ENCODE measurements around the gene STK39. TPM values are rescaled to one million over a fixed set of nuclear protein-coding genes. Genes with fewer than 3 reads are reported as not detected.

STK39 gene
- total RNA-seq, 1 experiment from 2014 or later = 13.8 TPM

DNA sequence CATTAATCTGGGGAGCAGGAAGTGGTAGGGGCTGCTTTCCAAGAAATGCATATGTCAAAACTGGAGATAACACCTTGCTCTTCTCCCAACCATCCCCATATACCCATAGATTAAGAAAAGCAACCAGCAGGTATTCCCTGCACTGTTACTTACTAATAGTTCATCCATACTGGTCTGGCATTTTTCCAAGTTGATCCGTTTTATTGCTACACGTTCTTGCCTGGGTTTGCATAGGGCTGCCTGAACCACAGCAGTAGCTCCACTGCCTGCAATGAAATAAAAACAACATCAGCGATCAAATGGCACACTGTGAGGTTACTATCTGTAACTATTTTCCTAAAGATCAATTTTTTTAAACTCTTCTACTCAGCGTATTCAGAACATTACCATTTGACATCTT lies 65.6 kb downstream of the STK39 start:
- ChIA-PET POLR2A (no interaction called here), CTCF (interaction anchor here (0.6 to 1.5 kb wide), 5 partner anchors 10 to 1435 kb away, joined by 3 to 4 read pairs (median 3); no protein-coding TSS in a partner anchor)
- Mint-ChIP-seq H3K4me3 (ENCODE audit: unreplicated experiment) (no peak overlapping the region), H3K27me3 (ENCODE audit: insufficient read depth, unreplicated experiment) (no peaks in the 10 kb centered on the region), H3K9me3 (ENCODE audit: unreplicated experiment) (no peaks in the 10 kb centered on the region), H3K27ac (ENCODE audit: low read depth, unreplicated experiment) (no peak overlapping the region), H3K4me1 (ENCODE audit: insufficient read depth, unreplicated experiment) (peaks cover 6% of the 10 kb centered on the region), H3K36me3 (ENCODE audit: insufficient read depth, unreplicated experiment) (peaks cover 14% of the 10 kb centered on the region)
- no TSS peak for BruUV-seq (replicated peaks)
- intact Hi-C loops (cut with micrococcal nuclease) = no loop called here
- TF ChIP-seq, protein P1, sequence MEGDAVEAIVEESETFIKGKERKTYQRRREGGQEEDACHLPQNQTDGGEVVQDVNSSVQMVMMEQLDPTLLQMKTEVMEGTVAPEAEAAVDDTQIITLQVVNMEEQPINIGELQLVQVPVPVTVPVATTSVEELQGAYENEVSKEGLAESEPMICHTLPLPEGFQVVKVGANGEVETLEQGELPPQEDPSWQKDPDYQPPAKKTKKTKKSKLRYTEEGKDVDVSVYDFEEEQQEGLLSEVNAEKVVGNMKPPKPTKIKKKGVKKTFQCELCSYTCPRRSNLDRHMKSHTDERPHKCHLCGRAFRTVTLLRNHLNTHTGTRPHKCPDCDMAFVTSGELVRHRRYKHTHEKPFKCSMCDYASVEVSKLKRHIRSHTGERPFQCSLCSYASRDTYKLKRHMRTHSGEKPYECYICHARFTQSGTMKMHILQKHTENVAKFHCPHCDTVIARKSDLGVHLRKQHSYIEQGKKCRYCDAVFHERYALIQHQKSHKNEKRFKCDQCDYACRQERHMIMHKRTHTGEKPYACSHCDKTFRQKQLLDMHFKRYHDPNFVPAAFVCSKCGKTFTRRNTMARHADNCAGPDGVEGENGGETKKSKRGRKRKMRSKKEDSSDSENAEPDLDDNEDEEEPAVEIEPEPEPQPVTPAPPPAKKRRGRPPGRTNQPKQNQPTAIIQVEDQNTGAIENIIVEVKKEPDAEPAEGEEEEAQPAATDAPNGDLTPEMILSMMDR (IDR thresholded peaks at IDR 0.05; ENCODE audit: unreplicated experiment) = no peak
- peak; percentile 9 for DNase-seq (ENCODE audit: unreplicated experiment)

DNA sequence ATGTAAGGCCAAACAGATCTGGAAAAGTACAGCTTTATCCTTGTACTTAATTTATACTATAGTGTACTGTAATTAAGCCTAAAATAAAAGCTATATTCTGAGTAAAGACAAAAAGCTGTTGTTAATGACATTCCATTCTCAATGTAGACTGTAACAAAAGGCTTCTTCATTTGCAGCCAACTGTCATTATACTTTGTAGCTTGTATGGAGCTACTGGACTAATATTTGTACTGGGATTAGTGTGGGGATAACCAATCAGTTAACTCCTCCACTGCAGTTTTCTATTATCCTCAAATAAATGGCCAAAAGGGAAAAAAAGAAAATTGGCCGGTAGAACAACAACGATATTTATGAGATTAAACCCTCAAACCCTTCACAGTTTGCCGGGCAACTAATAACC lies 66.5 kb downstream of the STK39 start:
- no peak for DNase-seq (ENCODE audit: unreplicated experiment)
- Mint-ChIP-seq H3K27me3 (ENCODE audit: insufficient read depth, unreplicated experiment) (no peaks in the 10 kb centered on the region), H3K9me3 (ENCODE audit: unreplicated experiment) (no peaks in the 10 kb centered on the region), H3K4me3 (ENCODE audit: unreplicated experiment) (no peak overlapping the region), H3K27ac (ENCODE audit: low read depth, unreplicated experiment) (no peak overlapping the region), H3K36me3 (ENCODE audit: insufficient read depth, unreplicated experiment) (peaks cover 14% of the 10 kb centered on the region), H3K4me1 (ENCODE audit: insufficient read depth, unreplicated experiment) (peaks cover 6% of the 10 kb centered on the region)
- intact Hi-C loops (cut with micrococcal nuclease) = no loop called here
- ChIA-PET CTCF (interaction anchor here (0.5 to 1.5 kb wide), 6 partner anchors 13 to 961 kb away, joined by 3 to 4 read pairs (median 3); no protein-coding TSS in a partner anchor), POLR2A (interaction anchor here (0.7 kb wide), 1 partner anchor 32 kb away, joined by 3 read pairs; no protein-coding TSS in a partner anchor)
- TF ChIP-seq, protein P1 (IDR thresholded peaks at IDR 0.05; ENCODE audit: unreplicated experiment) = no peak
- BruUV-seq (replicated peaks) = no TSS peak

DNA sequence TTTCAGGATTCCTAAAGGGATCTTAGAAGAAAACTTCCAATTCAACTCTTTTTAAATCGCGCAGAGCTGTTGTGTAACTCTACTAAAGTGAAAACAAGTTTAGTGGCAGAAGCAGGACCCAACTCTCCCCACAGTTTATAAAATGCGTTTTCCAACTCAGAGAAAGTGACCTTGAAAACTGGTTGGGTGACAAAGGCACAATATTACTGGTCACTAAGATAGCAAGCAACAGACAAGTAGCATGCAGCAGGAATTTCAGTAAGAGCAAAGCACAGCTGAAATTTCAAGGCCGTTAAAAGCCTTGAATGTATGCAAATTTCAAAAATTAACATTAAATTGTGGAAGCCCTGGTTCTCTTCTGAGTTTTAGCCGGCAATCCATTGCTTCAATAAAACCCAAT lies 66.9 kb downstream of the STK39 start:
- BruUV-seq (replicated peaks) = no TSS peak
- POLR2A ChIA-PET = interaction anchor here (0.7 kb wide), 1 partner anchor 32 kb away, joined by 3 read pairs; no protein-coding TSS in a partner anchor

DNA sequence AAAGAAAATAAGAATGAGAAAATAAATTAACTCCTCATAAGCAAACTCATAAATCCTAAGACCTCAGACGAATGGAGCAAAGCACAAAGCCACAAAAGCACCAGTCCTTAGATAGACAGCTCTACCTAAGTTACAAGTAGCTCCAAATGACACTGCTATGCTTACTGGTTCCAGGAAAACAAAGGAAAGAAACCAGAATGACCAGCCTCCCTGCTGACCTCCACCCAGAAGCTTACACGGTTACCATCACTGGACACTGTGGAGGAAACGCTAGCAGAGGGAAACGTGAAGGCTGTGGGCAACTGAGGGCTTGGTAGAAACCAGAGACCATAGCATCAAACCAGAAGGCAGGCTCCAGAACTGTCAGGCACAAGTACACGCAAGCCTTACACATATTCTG lies 67.8 kb downstream of the STK39 start:
- no peak for DNase-seq (ENCODE audit: unreplicated experiment)
- Mint-ChIP-seq H3K27me3 (ENCODE audit: insufficient read depth, unreplicated experiment) (no peaks in the 10 kb centered on the region), H3K27ac (ENCODE audit: low read depth, unreplicated experiment) (no peak overlapping the region), H3K4me1 (ENCODE audit: insufficient read depth, unreplicated experiment) (no peaks in the 10 kb centered on the region), H3K36me3 (ENCODE audit: insufficient read depth, unreplicated experiment) (peaks cover 14% of the 10 kb centered on the region), H3K9me3 (ENCODE audit: unreplicated experiment) (no peaks in the 10 kb centered on the region), H3K4me3 (ENCODE audit: unreplicated experiment) (no peak overlapping the region)
- CTCF ChIA-PET = no interaction called here
- POLR2A ChIA-PET = no interaction called here
- intact Hi-C loops (cut with micrococcal nuclease) = no loop called here
- no TSS peak for BruUV-seq (replicated peaks)
- TF ChIP-seq, protein P1 (IDR thresholded peaks at IDR 0.05; ENCODE audit: unreplicated experiment) = no peak

More for the DNA sequence above, 66.9 kb downstream of the STK39 start:
- H3K4me1 Mint-ChIP-seq (ENCODE audit: insufficient read depth, unreplicated experiment) = peaks cover 5% of the 10 kb centered on the region
- intact Hi-C loops (cut with micrococcal nuclease) = no loop called here
- DNase-seq (ENCODE audit: unreplicated experiment) = no peak
- CTCF ChIA-PET = interaction anchor here (0.5 to 0.7 kb wide), 2 partner anchors 12 to 962 kb away, joined by 3 to 4 read pairs; no protein-coding TSS in a partner anchor
- no peak overlapping the region for H3K27ac Mint-ChIP-seq (ENCODE audit: low read depth, unreplicated experiment)
- no peaks in the 10 kb centered on the region for H3K9me3 Mint-ChIP-seq (ENCODE audit: unreplicated experiment)
- peaks cover 14% of the 10 kb centered on the region for H3K36me3 Mint-ChIP-seq (ENCODE audit: insufficient read depth, unreplicated experiment)
- no peak overlapping the region for H3K4me3 Mint-ChIP-seq (ENCODE audit: unreplicated experiment)
- TF ChIP-seq, protein P1 (IDR thresholded peaks at IDR 0.05; ENCODE audit: unreplicated experiment) = no peak
- no peaks in the 10 kb centered on the region for H3K27me3 Mint-ChIP-seq (ENCODE audit: insufficient read depth, unreplicated experiment)

Measured in MCF 10A (cell line).